Aorta (tissue), 5 donors: ENCODE data around the gene AFF3. TPM values are rescaled to one million over a fixed set of nuclear protein-coding genes. Genes with fewer than 3 reads are reported as not detected.
"Not testable (repeated sequence)": the region's sequence is repeated elsewhere in the genome, so short reads cannot be mapped to it uniquely, and the experiment has no call there.

Experiments used
- ATAC-seq: fragments of 200-7000 bp; cut with Tn5 transposase; one replicate; pipeline ENCODE4 v1.9.1; 2022; ENCODE audit warnings: moderate library complexity; ENCODE audit not compliant: low FRiP score
- DNase-seq, 2 donors: peaks; one replicate each; pipeline ENCODE4 v3.0.0-alpha.2; 2020
- H3K27ac ChIP-seq, 2 donors: one replicate each; pipeline ENCODE4 v1.5.1; 2013; ENCODE audit warnings: low read length in 2 of 2, mild to moderate bottlenecking in 2 of 2, moderate library complexity in 2 of 2, control low read depth in 1 of 2, inconsistent platforms in 1 of 2, low read depth in 1 of 2
- H3K27me3 ChIP-seq, 2 donors: one replicate each; pipeline ENCODE4 v1.6.1; 2013; ENCODE audit warnings: control low read depth in 1 of 2, low read length in 1 of 2, mild to moderate bottlenecking in 1 of 2, moderate library complexity in 1 of 2; ENCODE audit not compliant: insufficient read depth in 2 of 2, control insufficient read depth in 1 of 2
- H3K36me3 ChIP-seq, 2 donors: one replicate each; pipeline ENCODE4 v1.6.1; 2013; ENCODE audit warnings: control low read depth in 1 of 2, low read length in 1 of 2, mild to moderate bottlenecking in 1 of 2; ENCODE audit not compliant: insufficient read depth in 2 of 2, control insufficient read depth in 1 of 2
- H3K4me1 ChIP-seq, 2 donors: one replicate each; pipeline ENCODE4 v1.6.1; 2013; ENCODE audit warnings: low read length in 2 of 2, control low read depth in 1 of 2, mild to moderate bottlenecking in 1 of 2, moderate library complexity in 1 of 2; ENCODE audit not compliant: insufficient read depth in 2 of 2, control insufficient read depth in 1 of 2
- H3K4me3 ChIP-seq, 2 donors: one replicate each; pipeline ENCODE4 v1.5.1; 2013; ENCODE audit warnings: low read length in 2 of 2, control low read depth in 1 of 2, mild to moderate bottlenecking in 1 of 2
- H3K9me3 ChIP-seq: one replicate; pipeline ENCODE4 v1.6.1; 2013; ENCODE audit warnings: mild to moderate bottlenecking, low read length; ENCODE audit not compliant: control insufficient read depth
- WGBS, 2 donors: extraction: QIAGEN DNeasy Blood & Tissue Kit; methylation state at CpG; one replicate each; pipeline ENCODE4 v1.1.7; 2013; 5-methylcytosine and 5-hydroxymethylcytosine counted together
- intact Hi-C, 2 donors: fragments of 100-400 bp; cut with DNase I; formaldehyde crosslinking; loops; one replicate each; pipeline versions ENCODE4 v1.14.2 to v1.15.0; 2022
- polyA plus RNA-seq, 2 donors: library from polyadenylated mRNA; stranded (reverse); fragments of 200-250 nt; gene quantifications; one replicate each; pipeline ENCODE4 v1.2.3, GENCODE V29; 2013
- total RNA-seq, 2 donors: library from RNA; stranded (reverse); fragmentation: NEBNext Ultra II Directional; extraction: Animal tissue kit (Norgen Biotek cat#: 25700); gene quantifications; one replicate each; pipeline ENCODE4 v1.2.1, GENCODE V29; 2021
- donor health status: healthy with polysubstance abuse.
- donor health status: Bipolar disorder and iron deficiency.
- donor health status: DM: no; HTN: no; CAD: no.
- donor health status: DM: no; HTN: no; CAD: no.
- donor health status: DM: yes; HTN: yes; CAD: no.

AFF3 gene
- total and polyA plus RNA-seq, 4 donors, result 0.25 to 15.7 (median 5.5) TPM

DNA sequence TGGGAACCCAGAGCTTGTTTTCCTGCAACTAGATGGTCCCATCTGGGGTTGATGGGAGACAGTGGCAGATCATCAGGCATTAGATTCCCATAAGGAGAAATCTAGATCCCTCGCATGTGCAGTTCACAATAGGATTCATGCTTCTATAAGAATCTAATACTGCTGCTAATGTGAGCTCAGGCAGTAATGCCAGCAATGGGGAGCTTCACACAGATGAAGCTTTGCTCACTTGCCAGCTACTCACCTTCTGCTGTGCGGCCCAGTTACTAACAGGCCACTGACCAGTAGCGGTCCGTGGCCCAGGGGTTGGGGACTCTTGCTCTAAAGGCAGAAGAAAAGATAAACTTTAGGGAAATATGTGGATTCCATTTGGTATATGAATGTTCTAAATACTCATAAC lies 192.9 kb downstream of the AFF3 start:
- 96 to 97% methylated on average over 4 of the region's 4 CpGs for WGBS, 2 donors
- no peak for DNase-seq
- Histone ChIP-seq H3K9me3 (no peaks in the 10 kb centered on the region), H3K36me3 (no peaks in the 10 kb centered on the region), H3K4me1 (no peaks in the 10 kb centered on the region), H3K27me3 (no peaks in the 10 kb centered on the region), H3K4me3 (no peak overlapping the region), H3K27ac (no peak overlapping the region)
- no peak for ATAC-seq
- intact Hi-C loops, result no loop called here

GRCh38 chr2:99948010-99948409 lies 194.4 kb downstream of the AFF3 start:
- ATAC-seq (no peak), DNase-seq (no peak)
- H3K36me3 ChIP-seq, result no peaks in the 10 kb centered on the region
- H3K27ac ChIP-seq, result no peak overlapping the region
- H3K4me1 ChIP-seq, result no peaks in the 10 kb centered on the region
- intact Hi-C loops, result no loop called here
- H3K4me3 ChIP-seq, result no peak overlapping the region
- no peaks in the 10 kb centered on the region for H3K27me3 ChIP-seq
- H3K9me3 ChIP-seq, result no peaks in the 10 kb centered on the region
- 94 to 98% methylated on average over 5 of the region's 5 CpGs for WGBS, 2 donors

DNA sequence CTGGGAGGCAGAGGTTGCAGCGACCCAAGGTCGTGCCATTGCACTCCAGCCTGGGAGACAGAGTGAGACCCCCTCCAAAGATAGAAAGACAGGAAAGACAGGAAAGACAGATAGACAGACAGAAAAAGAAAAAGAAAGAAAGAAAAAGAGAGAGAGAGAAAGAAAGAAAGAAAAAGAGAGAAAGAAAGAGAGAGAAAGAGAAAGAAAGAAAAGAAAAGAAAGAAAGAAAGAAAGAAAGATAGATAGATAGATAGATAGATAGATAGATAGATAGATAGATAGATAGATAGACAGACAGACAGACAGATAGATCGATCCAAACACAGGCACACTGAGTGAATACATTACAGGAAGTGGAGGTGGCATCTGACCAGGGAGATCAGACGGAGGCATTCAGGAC lies 195.0 kb downstream of the AFF3 start:
- H3K36me3 ChIP-seq, ATAC-seq, H3K4me1 ChIP-seq, DNase-seq, H3K27ac ChIP-seq, intact Hi-C loops, H3K9me3 ChIP-seq, H3K27me3 ChIP-seq, H3K4me3 ChIP-seq: not testable (repeated sequence)
- 82 to 84% methylated on average over 4 of the region's 4 CpGs for WGBS, 2 donors

GRCh38 chr2:99944019-99944418 lies 198.4 kb downstream of the AFF3 start:
- intact Hi-C loops, result no loop called here
- WGBS, 2 donors, result 84 to 88% methylated on average over 4 of the region's 4 CpGs
- peaks cover 2% of the 10 kb centered on the region for H3K9me3 ChIP-seq

GRCh38 chr2:99942561-99943347 lies 199.6 kb downstream of the AFF3 start:
- intact Hi-C loops, result no loop called here
- WGBS, 2 donors, result 95 to 96% methylated on average over 6 of the region's 6 CpGs
- H3K36me3 ChIP-seq, result no peaks in the 10 kb centered on the region
- H3K27me3 ChIP-seq, result no peaks in the 10 kb centered on the region
- peaks cover 2% of the 10 kb centered on the region for H3K9me3 ChIP-seq
- no peaks in the 10 kb centered on the region for H3K4me1 ChIP-seq
- H3K4me3 ChIP-seq, result no peak overlapping the region
- no peak overlapping the region for H3K27ac ChIP-seq
- no peak for DNase-seq
- no peak for ATAC-seq

More at GRCh38 chr2:99944019-99944418, 198.4 kb downstream of the AFF3 start:
- no peak overlapping the region for H3K4me3 ChIP-seq
- no peaks in the 10 kb centered on the region for H3K4me1 ChIP-seq
- DNase-seq, result no peak
- no peaks in the 10 kb centered on the region for H3K36me3 ChIP-seq
- H3K27ac ChIP-seq, result no peak overlapping the region
- ATAC-seq, result no peak
- H3K27me3 ChIP-seq, result no peaks in the 10 kb centered on the region

DNA sequence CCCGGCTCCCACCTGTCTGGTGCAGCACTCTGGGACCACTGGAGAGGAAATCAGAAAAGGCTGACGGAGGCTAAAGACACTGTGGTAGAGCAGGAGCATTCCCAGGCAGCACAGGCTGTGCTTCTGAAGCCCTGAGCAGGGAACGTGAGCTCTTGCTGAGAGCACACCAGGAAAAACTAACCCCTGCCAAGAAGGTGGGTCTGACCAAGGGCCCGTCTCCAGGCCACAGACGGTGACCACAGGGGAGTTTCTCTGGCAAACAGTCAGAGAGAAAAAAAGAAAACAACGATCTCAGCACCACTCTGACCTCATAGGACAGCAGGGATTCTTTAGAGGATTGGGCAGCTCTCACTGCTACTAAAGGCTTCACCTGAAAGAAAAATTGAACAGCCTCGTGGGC lies 201.4 kb downstream of the AFF3 start:
- intact Hi-C loops, result no loop called here
- WGBS, 2 donors, result 25 to 29% methylated on average over 7 of the region's 7 CpGs
- Histone ChIP-seq H3K4me3 (no peak overlapping the region), H3K27ac (no peak overlapping the region), H3K27me3 (no peaks in the 10 kb centered on the region), H3K36me3 (no peaks in the 10 kb centered on the region), H3K9me3 (peaks cover 2% of the 10 kb centered on the region), H3K4me1 (no peaks in the 10 kb centered on the region)
- no peak for ATAC-seq
- no peak for DNase-seq

GRCh38 chr2:99939135-99939534 lies 203.3 kb downstream of the AFF3 start:
- intact Hi-C loops, result no loop called here
- DNase-seq (no peak), ATAC-seq (no peak)
- H3K4me3 ChIP-seq, result no peak overlapping the region
- WGBS, 2 donors, result 91 to 94% methylated on average over 1 of the region's 1 CpG
- H3K27me3 ChIP-seq, result no peaks in the 10 kb centered on the region
- no peaks in the 10 kb centered on the region for H3K36me3 ChIP-seq
- H3K4me1 ChIP-seq, result no peaks in the 10 kb centered on the region
- H3K9me3 ChIP-seq, result peaks cover 2% of the 10 kb centered on the region
- no peak overlapping the region for H3K27ac ChIP-seq

GRCh38 chr2:99938250-99938649 lies 204.1 kb downstream of the AFF3 start:
- Histone ChIP-seq H3K4me1 (no peaks in the 10 kb centered on the region), H3K9me3 (peaks cover 2% of the 10 kb centered on the region), H3K27ac (no peak overlapping the region), H3K27me3 (no peaks in the 10 kb centered on the region), H3K4me3 (no peak overlapping the region), H3K36me3 (no peaks in the 10 kb centered on the region)
- intact Hi-C loops, result no loop called here
- no peak for ATAC-seq
- DNase-seq, result no peak
- WGBS, 2 donors, result 87% methylated on average over 3 of the region's 3 CpGs

GRCh38 chr2:99936065-99936464 lies 206.3 kb downstream of the AFF3 start:
- Histone ChIP-seq H3K27me3 (no peaks in the 10 kb centered on the region), H3K4me3 (no peak overlapping the region), H3K9me3 (no peaks in the 10 kb centered on the region), H3K36me3 (no peaks in the 10 kb centered on the region), H3K27ac (no peak overlapping the region), H3K4me1 (no peaks in the 10 kb centered on the region)
- DNase-seq, result no peak
- intact Hi-C loops, result no loop called here
- ATAC-seq, result no peak
- 96 to 98% methylated on average over 3 of the region's 3 CpGs for WGBS, 2 donors
